Fibroblast of upper back skin (primary cell): ENCODE data around the gene LIMA1.
A peak's percentile ranks its signal among the peaks of the same experiment; 100 is the strongest.
"Not testable (repeated sequence)": the region's sequence is repeated elsewhere in the genome, so short reads cannot be mapped to it uniquely, and the experiment has no call there.

ENCODE experiments used
- DNase-seq: peaks from one replicate; pipeline ENCODE4 v3.0.0-alpha.2; 2013

Gene LIMA1

GRCh38 chr12:50283229-50283923, at the start of gene LIMA1:
Gene LIMA1 (minus strand): TSS chr12:50283520. CDS start chr12:50248751, 34,769 bp downstream.
- peak; percentile 77 for DNase-seq

GRCh38 chr12:50331745-50332144, 48.4 kb upstream of the LIMA1 start:
- DNase-seq, result no peak

- not testable (repeated sequence) for DNase-seq
Observed at GRCh38 chr12:50328664-50329063, 45.3 kb upstream of the LIMA1 start.

DNA sequence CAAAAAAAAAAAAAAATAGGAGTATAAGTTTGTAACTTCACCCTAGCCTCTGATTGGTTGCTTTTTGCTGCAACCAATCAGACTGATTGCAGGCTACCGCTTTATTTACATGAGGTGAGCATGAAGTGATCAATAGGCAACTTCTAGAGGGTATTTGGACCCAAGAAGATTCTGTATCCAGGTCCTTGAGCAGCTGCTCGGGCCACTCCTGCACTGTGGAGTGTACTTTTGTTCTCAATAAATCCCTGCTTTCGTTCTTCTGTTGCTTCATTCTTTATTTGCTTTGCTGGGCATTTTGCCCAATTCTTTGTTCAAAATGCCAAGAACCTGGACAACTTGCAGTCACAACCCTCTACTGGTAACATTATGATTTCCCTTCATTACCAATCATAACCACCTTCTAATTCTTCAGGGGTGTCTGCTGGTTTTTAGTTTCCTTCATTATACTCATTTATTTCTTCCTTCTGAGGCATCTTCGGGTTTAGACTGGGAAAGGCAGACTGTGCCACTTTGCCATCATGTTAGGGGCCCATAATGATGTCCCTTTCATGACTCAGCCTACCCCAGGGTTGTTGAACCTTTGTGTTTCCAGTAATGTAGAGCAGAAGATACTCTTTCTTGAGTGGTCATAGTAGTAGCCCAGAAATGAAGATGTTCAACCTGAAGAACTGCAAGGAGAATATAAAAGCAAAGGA, 43.4 kb upstream of the LIMA1 start:
- peak; percentile 49 for DNase-seq

DNA sequence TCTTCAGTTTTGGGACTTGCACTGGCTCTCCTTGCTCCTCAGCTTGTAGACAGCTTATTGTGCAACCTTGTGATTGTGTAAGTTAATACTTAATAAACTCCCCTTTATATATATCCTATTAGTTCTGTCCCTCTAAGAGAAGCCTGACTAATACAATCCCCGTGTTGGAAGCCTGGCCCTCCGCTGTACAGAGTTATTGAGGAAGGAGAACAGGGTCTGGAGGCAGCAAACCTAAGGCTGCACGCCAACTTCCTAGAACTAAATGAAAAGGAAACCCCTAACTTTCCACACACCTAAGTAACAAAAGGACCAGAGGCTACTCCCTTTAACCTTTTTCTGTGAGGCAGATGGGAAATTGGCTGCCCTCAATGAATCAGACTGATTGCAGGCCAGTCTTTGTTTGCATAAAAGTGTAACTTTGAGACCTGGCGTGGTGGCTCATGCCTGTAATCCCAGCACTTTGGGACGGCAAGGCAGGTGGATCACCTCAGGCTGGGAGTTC, 42.6 kb upstream of the LIMA1 start:
- no peak for DNase-seq

DNA sequence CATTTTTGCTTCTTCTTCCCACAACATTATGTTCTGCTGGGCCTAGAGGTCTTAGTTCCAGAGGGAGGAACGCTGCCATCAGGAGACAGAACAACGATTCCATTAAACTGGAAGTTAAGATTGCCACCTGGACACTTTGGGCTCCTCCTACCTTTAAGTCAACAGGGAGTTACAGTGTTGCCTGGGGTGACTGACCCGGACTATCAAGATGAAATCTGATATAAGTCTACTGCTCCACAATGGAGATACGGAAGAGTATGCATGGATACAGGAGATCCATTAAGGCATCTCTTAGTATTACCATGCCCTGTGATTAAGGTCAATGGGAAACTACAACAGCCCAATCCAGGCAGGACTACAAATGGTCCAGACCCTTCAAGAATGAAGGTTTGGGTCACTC, 41.5 kb upstream of the LIMA1 start:
- not testable (repeated sequence) for DNase-seq

- not testable (repeated sequence) for DNase-seq
Observed at GRCh38 chr12:50324077-50324476, 40.8 kb upstream of the LIMA1 start.

DNA sequence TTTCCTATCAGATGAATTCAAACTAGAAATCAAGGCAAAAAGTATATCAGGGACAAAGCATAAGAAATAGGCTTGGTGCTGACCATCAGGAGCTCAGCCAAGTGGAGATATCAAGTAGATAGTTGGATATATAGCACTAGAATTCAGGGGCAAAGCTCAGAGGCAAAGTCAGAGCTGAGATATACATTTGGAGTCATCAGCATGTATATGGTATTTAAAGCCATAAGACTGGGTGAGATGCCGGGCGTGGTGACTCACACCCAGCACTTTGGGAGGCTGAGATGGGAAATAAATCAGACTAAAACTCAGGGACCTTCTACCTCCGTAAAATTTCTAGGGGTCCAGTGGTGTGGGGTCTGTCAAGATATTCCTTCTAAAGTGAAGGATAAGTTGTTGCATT, 38.9 kb upstream of the LIMA1 start:
- no peak for DNase-seq

DNA sequence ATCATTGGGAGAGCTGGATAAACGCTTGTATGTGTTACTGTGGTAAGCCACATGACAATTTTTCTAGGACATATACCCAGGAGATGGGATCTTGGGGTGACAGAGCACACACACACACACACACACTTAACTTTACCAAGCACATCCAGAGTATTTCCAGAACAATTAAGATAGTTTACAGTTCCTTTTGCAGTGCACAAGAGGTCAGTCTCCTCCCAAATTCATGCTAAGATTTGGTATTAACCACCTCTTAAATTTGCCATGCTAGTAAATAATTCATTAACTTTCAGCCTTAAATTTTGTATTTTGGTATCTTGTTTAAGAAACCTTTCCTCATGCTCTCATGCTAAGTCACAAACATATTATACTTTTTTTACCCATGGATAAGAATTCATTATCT, 33.9 kb upstream of the LIMA1 start:
- DNase-seq, result no peak

- no peak for DNase-seq
Observed at GRCh38 chr12:50315803-50316202, 32.5 kb upstream of the LIMA1 start.

DNA sequence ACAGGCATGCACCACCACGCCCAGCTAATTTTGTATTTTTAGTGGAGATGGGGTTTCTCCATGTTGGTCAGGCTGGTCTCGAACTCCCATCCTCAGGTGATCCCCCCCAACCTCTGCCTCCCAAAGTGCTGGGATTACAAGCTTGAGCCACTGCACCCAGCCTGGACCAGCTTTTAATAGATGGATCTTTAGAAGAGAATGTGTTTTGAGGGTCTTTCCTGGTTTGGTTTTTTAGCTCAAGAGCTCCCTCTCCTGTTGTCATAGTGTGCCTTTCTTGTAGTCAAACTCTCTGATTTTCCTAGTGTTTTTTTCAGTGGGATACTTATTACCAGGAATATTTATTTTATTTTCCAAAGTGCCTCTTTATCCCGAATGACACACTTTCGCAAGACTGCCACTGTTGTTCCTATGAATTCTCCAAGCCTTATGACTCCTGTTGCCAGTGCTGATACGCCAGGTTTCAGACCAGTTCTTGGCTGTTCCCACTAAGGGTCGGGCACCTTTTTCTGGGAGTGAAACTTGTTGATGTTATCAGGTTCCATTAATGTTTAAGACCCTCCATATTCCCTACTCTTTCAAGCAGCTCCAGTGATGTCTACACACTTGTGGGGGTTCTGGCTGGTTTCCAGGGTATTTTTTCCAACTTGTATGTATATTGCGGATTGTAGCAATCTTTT, 31.5 kb upstream of the LIMA1 start:
- peak; percentile 73 for DNase-seq

GRCh38 chr12:50313971-50314370, 30.7 kb upstream of the LIMA1 start:
- not testable (repeated sequence) for DNase-seq

- no peak for DNase-seq
Observed at GRCh38 chr12:50313256-50313931, 30.1 kb upstream of the LIMA1 start.

- DNase-seq, result peak; percentile 31
Observed at GRCh38 chr12:50311858-50312609, 28.7 kb upstream of the LIMA1 start.

- no peak for DNase-seq
Observed at GRCh38 chr12:50309950-50310349, 26.6 kb upstream of the LIMA1 start.

DNA sequence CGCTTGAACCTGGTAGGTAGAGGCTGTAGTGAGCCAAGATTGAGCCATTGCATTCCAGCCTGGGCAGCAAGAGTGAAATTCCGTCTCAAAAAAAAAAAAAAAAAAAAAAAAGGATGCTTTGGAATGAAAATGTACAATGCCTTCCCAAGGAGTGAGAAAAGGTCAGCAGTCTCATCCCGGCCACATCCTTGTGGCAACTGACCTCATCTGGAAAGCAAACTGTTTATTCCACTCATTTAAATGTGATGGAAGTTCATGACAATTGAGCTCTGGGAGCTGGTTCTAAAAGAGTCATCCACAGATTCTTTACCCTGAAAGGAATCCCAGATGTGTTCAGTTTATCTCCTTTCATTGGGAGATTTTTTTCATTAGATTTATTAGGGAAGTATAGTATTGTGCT, 19.4 kb upstream of the LIMA1 start:
- no peak for DNase-seq

DNA sequence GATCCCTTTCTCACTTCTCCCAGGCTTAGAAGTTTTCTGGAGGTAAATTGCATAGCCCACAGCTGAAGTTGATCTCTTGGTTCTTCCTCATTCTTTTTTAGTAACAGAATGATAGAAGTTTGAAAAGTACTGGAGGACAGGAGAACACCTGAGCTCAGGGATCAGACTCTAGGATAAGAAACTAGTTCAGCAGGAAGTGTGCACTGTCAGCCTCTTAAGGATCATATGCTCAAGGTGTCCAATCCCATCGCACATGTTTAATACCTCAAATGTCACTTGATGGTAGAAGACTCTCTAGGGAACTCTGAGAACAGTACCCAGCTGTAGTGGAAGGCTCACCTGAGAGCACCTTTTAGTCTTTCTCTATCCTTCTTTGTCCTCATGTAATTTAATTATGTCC, 14.7 kb upstream of the LIMA1 start:
- no peak for DNase-seq

GRCh38 chr12:50297027-50297426, 13.7 kb upstream of the LIMA1 start:
- DNase-seq, result no peak

DNA sequence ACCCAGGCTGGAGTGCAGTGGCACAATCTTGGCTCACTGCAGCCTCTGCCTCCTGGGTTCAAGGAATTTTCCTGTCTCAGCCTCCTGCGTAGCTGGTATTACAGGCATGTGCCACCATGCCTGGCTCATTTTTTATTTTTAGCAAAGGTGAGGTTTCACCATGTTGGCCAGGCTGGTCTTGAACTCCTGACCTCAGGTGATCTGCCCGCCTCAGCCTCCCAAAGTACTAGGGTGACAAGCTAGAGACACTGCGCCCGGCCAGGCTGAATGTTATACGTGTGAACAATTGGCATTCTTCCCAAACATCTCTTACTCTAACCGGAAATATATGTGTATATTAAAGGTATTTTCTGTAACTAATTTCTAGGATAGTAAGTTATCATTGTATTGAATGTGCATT, 13.2 kb upstream of the LIMA1 start:
- DNase-seq, result no peak

DNA sequence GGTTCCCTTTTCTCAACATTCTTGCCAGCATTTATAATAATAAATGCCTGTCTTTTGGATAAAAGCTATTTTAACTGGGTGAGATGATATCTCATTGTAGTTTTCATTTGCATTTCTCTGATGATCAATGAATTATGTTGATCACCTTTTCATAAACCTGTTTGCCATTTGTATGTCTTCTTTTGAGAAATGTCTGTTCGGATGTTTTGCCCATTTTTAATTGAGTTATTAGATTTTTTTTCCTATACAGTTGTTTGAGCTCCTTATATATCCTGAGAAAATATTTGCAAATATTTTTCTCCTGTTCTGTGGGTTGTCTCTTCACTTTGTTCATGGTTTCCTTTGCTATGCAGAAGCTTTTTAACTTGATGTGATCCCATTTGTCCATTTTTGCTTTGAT, 8.1 kb upstream of the LIMA1 start:
- no peak for DNase-seq

DNA sequence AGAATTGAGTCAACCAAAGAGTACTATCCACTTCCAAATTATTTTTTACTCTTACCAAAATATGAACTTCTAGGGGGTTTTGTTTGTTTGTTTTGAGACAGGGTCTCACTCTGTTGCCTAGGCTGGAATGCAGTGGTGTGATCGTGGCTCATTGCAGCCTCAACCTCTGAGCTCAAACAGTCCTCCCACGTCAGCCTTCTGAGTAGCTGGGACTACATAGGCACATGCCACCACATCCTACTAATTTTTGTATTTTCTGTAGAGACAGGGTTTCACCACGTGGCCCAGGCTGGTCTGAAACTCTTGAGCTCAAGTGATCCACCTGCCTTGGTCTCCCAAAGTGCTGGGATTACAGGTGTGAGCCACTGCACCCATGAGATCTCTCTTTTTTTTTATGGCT, 7.4 kb upstream of the LIMA1 start:
- not testable (repeated sequence) for DNase-seq

DNA sequence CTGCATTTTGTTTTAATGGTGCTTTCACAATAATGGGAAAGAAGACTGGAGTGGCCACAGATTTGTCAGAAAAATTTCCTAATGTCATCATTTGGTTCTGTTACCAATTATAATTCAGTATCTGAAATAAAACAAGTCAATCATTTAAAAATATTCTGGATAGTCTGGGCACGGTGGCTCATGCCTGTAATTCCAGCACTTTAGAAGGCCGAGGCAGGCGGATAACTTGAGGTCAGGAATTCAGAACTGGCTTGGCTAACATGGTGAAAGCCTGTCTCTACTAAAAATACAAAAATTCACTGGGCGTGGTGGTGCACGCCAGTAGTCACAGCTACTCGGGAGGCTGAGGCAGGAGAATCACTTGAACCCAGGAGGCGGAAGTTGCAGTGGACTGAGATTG, 4.0 kb upstream of the LIMA1 start:
- DNase-seq, result peak; percentile 3

DNA sequence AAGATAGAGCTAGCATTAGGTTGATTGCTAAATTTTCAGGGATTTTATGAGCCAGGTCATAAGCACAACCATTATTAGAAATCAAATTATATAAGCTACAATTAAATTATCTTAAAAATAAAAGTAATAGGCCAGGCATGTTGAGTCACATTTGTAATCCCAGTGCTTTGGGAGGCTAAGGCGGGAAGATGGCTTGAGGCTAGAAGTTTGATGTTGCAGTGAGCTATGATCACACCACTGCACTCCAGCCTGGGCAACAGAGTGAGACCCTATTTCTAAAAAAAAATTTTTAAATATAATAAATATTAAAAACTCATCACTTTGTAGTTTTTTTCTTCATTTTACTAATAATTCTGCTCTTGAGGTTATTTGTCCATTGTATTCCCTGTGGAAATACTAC, 1.9 kb upstream of the LIMA1 start:
- DNase-seq, result no peak
